Transverse colon (tissue), 4 donors: Measurements from ENCODE around the gene SNX32. TPM values are rescaled to one million over a fixed set of nuclear protein-coding genes. Genes with fewer than 3 reads are reported as not detected.
A peak's percentile ranks its signal among the peaks of the same experiment; 100 is the strongest.

Source experiments
- DNase-seq: peaks from one replicate; pipeline ENCODE4 v3.0.0-alpha.2; 2019
- H3K27ac ChIP-seq, 4 donors: fragments of 200-600 bp; sonication (generic); 2 replicates each; pipeline ENCODE4 v1.5.1; 2016 to 2018; ENCODE audit warnings: inconsistent platforms in 4 of 4
- H3K27me3 ChIP-seq: fragments of 200-600 bp; sonication (generic); 2 replicates; pipeline ENCODE4 v1.5.1; 2017; ENCODE audit warnings: inconsistent platforms
- H3K36me3 ChIP-seq, 4 donors: fragments of 200-600 bp; sonication (generic); 2 replicates each; pipeline ENCODE4 v1.5.1; 2017 to 2019; ENCODE audit warnings: inconsistent platforms in 4 of 4
- H3K4me1 ChIP-seq, 4 donors: fragments of 200-600 bp; sonication (generic); 2 replicates each; pipeline ENCODE4 v1.5.1; 2017 to 2020; ENCODE audit warnings: inconsistent platforms in 4 of 4
- H3K4me3 ChIP-seq, 4 donors: fragments of 200-600 bp; sonication (generic); 1 replicate in 1 of 4; 2 replicates in 3 of 4; pipeline versions ENCODE4 v1.5.1 to v1.6.1; 2017 to 2019; ENCODE audit warnings: inconsistent platforms in 4 of 4
- H3K9me3 ChIP-seq, 2 donors: fragments of 200-600 bp; sonication (generic); 2 replicates each; pipeline ENCODE4 v1.5.1; 2017 to 2019; ENCODE audit warnings: inconsistent platforms in 2 of 2
- CTCF ChIP-seq, 5 experiments: fragments of 200-600 bp in 3 of 5; fragments of 450-650 bp in 2 of 5; sonication (generic) in 3 of 5; IDR thresholded peaks; 1 replicate in 2 of 5; 2 replicates in 3 of 5; pipeline ENCODE4 v1.5.1; 2016 to 2017; ENCODE audit warnings: antibody characterized with exemption in 5 of 5, inconsistent platforms in 3 of 5, mild to moderate bottlenecking in 2 of 5, moderate library complexity in 1 of 5
- EP300 ChIP-seq: sonication (generic); formaldehyde crosslinking; IDR thresholded peaks from one replicate; pipeline ENCODE4 v1.6.1; 2017; ENCODE audit warnings: antibody characterized with exemption, low read depth
- POLR2A ChIP-seq: fragments of 450-650 bp; IDR thresholded peaks from one replicate; pipeline ENCODE4 v1.6.1; 2016; ENCODE audit warnings: antibody characterized with exemption, mild to moderate bottlenecking, moderate library complexity
- POLR2AphosphoS5 ChIP-seq, 3 donors: sonication (generic); formaldehyde crosslinking; IDR thresholded peaks; one replicate each; pipeline ENCODE4 v1.6.1; 2016; ENCODE audit warnings: antibody characterized with exemption in 3 of 3
- WGBS, 2 donors: methylation state at CpG; one replicate each; pipeline ENCODE4 v1.1.5; 2018; ENCODE audit warnings: low coverage in 1 of 2; 5-methylcytosine and 5-hydroxymethylcytosine counted together
- in situ Hi-C, 4 donors: fragments of 200-750 bp; cut with MboI; loops; one replicate each; pipeline versions ENCODE4 v1.15.0 to v1.15.1; 2017; ENCODE audit warnings: low sequenced_read_pairs in 3 of 4, low pct_ligation_motif_present in 1 of 4, low pct_unique_long_range_greater_than_20kb in 1 of 4
- intact Hi-C: fragments of 100-400 bp; cut with DNase I; formaldehyde crosslinking; loops from one replicate; pipeline ENCODE4 v1.15.1; 2023; ENCODE audit warnings: low total_unique reads
- total RNA-seq, 4 donors: library from RNA; depleted of rRNA; stranded (reverse); fragments of >200 nt; gene quantifications; one replicate each; pipeline ENCODE4 v1.1.0, GENCODE V29; 2016

SNX32 gene
- total RNA-seq, 4 donors from 2014 or later, result 0.60 to 10.0 (median 1.6) TPM; not detected in 1

GRCh38 chr11:65860278-65861164, 26.8 kb downstream of the SNX32 start, which contains the start of gene MUS81:
Gene MUS81 (plus strand): TSS chr11:65860433. CDS start chr11:65860754, 321 bp downstream.
- peak within 1 kb of the TSS; percentile 65 to 97 (median 88) for H3K4me3 ChIP-seq
- no peaks in the 10 kb centered on the region for H3K27me3 ChIP-seq
- TF ChIP-seq POLR2A (peak; percentile 85), EP300 (no peak), CTCF (IDR thresholded peaks at IDR 0.05) (peak; percentile 79 to 95 (median 87)), POLR2AphosphoS5 (IDR thresholded peaks at IDR 0.05) (peak; percentile 84 to 91 (median 86))
- peak within 1 kb of the TSS; percentile 97 to 100 (median 100) for H3K27ac ChIP-seq
- WGBS, 2 donors, result 1% methylated on average over 55 of the region's 78 CpGs; no CpG with 5 or more reads in 1 of the 2 donors
- peaks cover under 1 to 25% (median 15%) of the 10 kb centered on the region in 4 donors for H3K36me3 ChIP-seq
- peak; percentile 99 for DNase-seq
- intact Hi-C loops (no loop called here), in situ Hi-C loops (no loop called here)
- H3K4me1 ChIP-seq, result peaks cover 26 to 45% (median 36%) of the 10 kb centered on the region in 4 donors
- H3K9me3 ChIP-seq, result no peaks in the 10 kb centered on the region

DNA sequence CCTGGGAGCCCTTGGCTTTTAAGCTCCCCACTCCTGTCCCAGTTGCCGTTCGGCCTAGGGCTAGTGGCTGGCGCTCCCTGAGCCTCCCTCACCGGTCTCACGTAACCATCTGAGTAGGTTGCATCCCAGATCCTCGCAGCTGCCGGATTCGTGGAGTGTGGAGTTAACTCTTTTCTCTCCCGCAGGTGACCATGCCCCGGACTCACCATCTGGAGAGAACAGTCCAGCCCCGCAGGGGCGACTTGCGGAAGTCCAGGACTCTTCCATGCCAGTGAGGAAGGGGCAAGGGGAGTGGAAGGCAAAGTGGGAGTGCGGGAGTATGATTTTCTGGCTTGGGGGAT, 27.4 kb downstream of the SNX32 start:
- Histone ChIP-seq H3K27ac (peak overlapping the region; percentile 97 to 100 (median 100)), H3K4me3 (peak overlapping the region; percentile 65 to 97 (median 88)), H3K36me3 (peaks cover 0 to 24% (median 10%) of the 10 kb centered on the region in 4 donors), H3K27me3 (no peaks in the 10 kb centered on the region), H3K4me1 (peaks cover 20 to 39% (median 29%) of the 10 kb centered on the region in 4 donors), H3K9me3 (no peaks in the 10 kb centered on the region)
- intact Hi-C loops (no loop called here), in situ Hi-C loops (no loop called here)
- peak; percentile 27 for DNase-seq
- WGBS, 2 donors, result 7 to 60% methylated on average over 1 to 14 of the region's 14 CpGs
- TF ChIP-seq CTCF (IDR thresholded peaks at IDR 0.05), result no peak

DNA sequence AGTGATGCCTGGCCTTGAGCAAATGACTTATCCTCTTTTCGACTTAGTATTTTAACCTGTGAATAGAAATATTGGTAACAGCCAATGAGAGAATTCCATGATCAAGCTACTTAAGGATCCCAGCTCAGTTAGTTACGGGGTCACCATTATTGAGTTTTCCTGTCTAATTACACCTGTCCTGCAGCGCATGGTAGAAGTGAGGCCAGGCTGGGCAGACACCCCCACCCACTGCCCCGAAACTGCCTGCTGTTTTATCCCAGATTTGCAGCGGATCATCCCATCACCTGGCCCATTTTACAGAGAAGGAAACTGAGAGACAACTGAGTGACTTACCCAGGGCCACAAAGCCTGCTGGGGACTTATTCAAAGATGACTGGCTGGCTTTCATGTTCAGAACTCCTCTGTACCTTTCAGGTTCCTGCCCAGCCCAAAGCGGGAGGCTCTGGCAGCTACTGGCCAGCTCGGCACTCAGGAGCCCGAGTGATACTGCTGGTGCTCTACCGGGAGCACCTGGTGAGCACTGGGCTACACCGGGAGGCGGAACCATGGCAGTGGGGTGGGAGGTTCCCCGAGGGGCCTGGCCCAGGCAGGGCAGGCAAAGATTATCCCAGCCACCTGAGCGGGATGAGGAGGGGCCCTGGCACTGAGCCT, 27.9 kb downstream of the SNX32 start:
- in situ Hi-C loops (no loop called here), intact Hi-C loops (no loop called here)
- TF ChIP-seq POLR2AphosphoS5 (IDR thresholded peaks at IDR 0.05) (no peak), CTCF (IDR thresholded peaks at IDR 0.05) (no peak), EP300 (no peak), POLR2A (no peak)
- DNase-seq, result peak; percentile 6
- peak overlapping the region in 3 of 4 donors; percentile 84 to 97 (median 93) for H3K4me3 ChIP-seq
- H3K9me3 ChIP-seq, result no peaks in the 10 kb centered on the region
- 60 to 75% methylated on average over 1 to 13 of the region's 13 CpGs for WGBS, 2 donors
- H3K36me3 ChIP-seq, result peaks cover 0 to 24% (median 10%) of the 10 kb centered on the region in 4 donors
- peak overlapping the region; percentile 97 to 100 (median 100) for H3K27ac ChIP-seq
- H3K4me1 ChIP-seq, result peaks cover 17 to 34% (median 24%) of the 10 kb centered on the region in 4 donors
- no peaks in the 10 kb centered on the region for H3K27me3 ChIP-seq

GRCh38 chr11:65862191-65862735, 28.5 kb downstream of the SNX32 start:
- in situ Hi-C loops (no loop called here), intact Hi-C loops (no loop called here)
- Histone ChIP-seq H3K27me3 (no peaks in the 10 kb centered on the region), H3K9me3 (no peaks in the 10 kb centered on the region), H3K4me1 (peaks cover 17 to 32% (median 24%) of the 10 kb centered on the region in 4 donors), H3K27ac (peak overlapping the region; percentile 97 to 100 (median 100)), H3K36me3 (peaks cover 0 to 24% (median 10%) of the 10 kb centered on the region in 4 donors), H3K4me3 (no peak overlapping the region)
- TF ChIP-seq POLR2A (no peak), EP300 (no peak), POLR2AphosphoS5 (IDR thresholded peaks at IDR 0.05) (no peak), CTCF (IDR thresholded peaks at IDR 0.05) (no peak)
- 80 to 83% methylated on average over 1 to 5 of the region's 5 CpGs for WGBS, 2 donors
- no peak for DNase-seq
